SK-N-SH treated with all-trans-retinoic acid at 6 μM for 48 hours (cell line): ENCODE measurements around the gene RBM19.

ENCODE experiments used
- ARNTL ChIP-seq: fragments of 450-650 bp; formaldehyde crosslinking; IDR thresholded peaks from 2 replicates; pipeline ENCODE4 v1.5.0; 2020; ENCODE audit warnings: low read depth, mild to moderate bottlenecking, moderate library complexity, borderline replicate concordance
- BACH2 ChIP-seq: fragments of 250-450 bp; sonication (Bioruptor Pico); IDR thresholded peaks from 2 replicates; pipeline ENCODE4 v1.9.0; 2021; ENCODE audit warnings: mild to moderate bottlenecking, borderline replicate concordance
- CREB5 ChIP-seq: fragments of 250-450 bp; sonication (Bioruptor Pico); IDR thresholded peaks from 2 replicates; pipeline ENCODE4 v1.5.1; 2020; ENCODE audit warnings: low read depth, mild to moderate bottlenecking, moderate library complexity
- CSDC2 ChIP-seq: fragments of 250-450 bp; sonication (Bioruptor Pico); IDR thresholded peaks from 2 replicates; pipeline ENCODE4 v1.5.0; 2020; ENCODE audit warnings: mild to moderate bottlenecking, moderate library complexity
- CSRNP3 ChIP-seq: fragments of 250-450 bp; sonication (Bioruptor Pico); IDR thresholded peaks from 2 replicates; pipeline ENCODE4 v1.5.1; 2021; ENCODE audit warnings: mild to moderate bottlenecking, moderate library complexity
- ESRRG ChIP-seq: fragments of 250-450 bp; sonication (Bioruptor Pico); IDR thresholded peaks from 2 replicates; pipeline ENCODE4 v1.6.1; 2021; ENCODE audit warnings: mild to moderate bottlenecking
- GLIS3 ChIP-seq: fragments of 250-450 bp; sonication (Bioruptor Pico); IDR thresholded peaks from 2 replicates; pipeline ENCODE4 v1.5.0; 2020; ENCODE audit warnings: mild to moderate bottlenecking, moderate library complexity
- POU6F1 ChIP-seq: fragments of 250-450 bp; sonication (Bioruptor Pico); IDR thresholded peaks from 2 replicates; pipeline ENCODE4 v1.8.0; 2021; ENCODE audit warnings: low read depth, mild to moderate bottlenecking, moderate library complexity, borderline replicate concordance
- RARB ChIP-seq: fragments of 250-450 bp; sonication (Bioruptor Pico); IDR thresholded peaks from 2 replicates; pipeline ENCODE4 v1.8.0; 2021; ENCODE audit warnings: mild to moderate bottlenecking, moderate library complexity
- SNAI2 ChIP-seq: fragments of 250-450 bp; sonication (Bioruptor Pico); IDR thresholded peaks from 2 replicates; pipeline ENCODE4 v1.5.0; 2020; ENCODE audit warnings: mild to moderate bottlenecking, moderate library complexity
- ZNF8 ChIP-seq: fragments of 450-650 bp; formaldehyde crosslinking; IDR thresholded peaks from 2 replicates; pipeline ENCODE4 v1.5.0; 2020; ENCODE audit warnings: mild to moderate bottlenecking, moderate library complexity

GRCh38 chr12:114000861-114001260, 34.7 kb upstream of the RBM19 start:
- TF ChIP-seq ESRRG: no peak
- TF ChIP-seq ARNTL (CRISPR knock-in tag): no peak
- no peak for TF ChIP-seq GLIS3 (CRISPR knock-in tag)
- TF ChIP-seq CSRNP3 (CRISPR knock-in tag): no peak
- TF ChIP-seq CSDC2 (CRISPR knock-in tag): no peak
- no peak for TF ChIP-seq RARB (CRISPR knock-in tag)
- no peak for TF ChIP-seq SNAI2 (CRISPR knock-in tag)
- no peak for TF ChIP-seq CREB5
- TF ChIP-seq POU6F1: no peak
- TF ChIP-seq ZNF8: no peak
- TF ChIP-seq BACH2: no peak
